GM18519 (cell line): ENCODE measurements around the gene KIAA0753.
"Not testable (repeated sequence)": the region's sequence is repeated elsewhere in the genome, so short reads cannot be mapped to it uniquely, and the experiment has no call there.

Experiments used
- ATAC-seq: cut with Tn5 transposase; IDR thresholded peaks from one replicate; pipeline ENCODE4 v1.9.1; 2021; ENCODE audit warnings: mild to moderate bottlenecking, moderate library complexity; ENCODE audit not compliant: unreplicated experiment, low FRiP score

The KIAA0753 gene

DNA sequence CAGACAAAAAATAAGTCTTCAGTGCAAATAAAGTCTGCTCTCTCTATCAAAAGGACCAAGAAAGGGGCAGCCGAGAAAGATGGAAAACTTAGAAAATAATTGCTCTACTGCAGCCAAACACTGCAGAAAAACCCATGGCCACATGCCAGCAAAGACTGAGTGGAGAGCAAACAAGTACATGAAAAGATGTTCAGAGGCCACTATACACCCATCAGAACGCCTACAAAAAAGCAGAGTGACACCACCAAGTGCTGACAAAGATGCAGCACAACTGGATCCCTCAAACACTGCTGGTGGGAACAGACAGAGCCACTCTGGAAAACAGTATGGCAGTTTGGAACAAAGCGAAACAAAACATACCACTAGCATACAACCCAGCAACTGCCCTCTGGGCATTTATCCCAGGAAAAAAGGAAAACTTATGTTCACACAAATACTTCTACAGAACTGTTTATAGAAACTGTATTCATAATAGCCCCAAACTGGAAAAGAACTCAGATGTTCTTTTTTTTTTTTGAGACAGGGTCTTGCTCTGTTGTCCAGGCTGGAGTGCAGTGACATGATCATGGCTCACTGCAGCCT is 36.7 kb downstream of the KIAA0753 start:
- ATAC-seq: no peak

DNA sequence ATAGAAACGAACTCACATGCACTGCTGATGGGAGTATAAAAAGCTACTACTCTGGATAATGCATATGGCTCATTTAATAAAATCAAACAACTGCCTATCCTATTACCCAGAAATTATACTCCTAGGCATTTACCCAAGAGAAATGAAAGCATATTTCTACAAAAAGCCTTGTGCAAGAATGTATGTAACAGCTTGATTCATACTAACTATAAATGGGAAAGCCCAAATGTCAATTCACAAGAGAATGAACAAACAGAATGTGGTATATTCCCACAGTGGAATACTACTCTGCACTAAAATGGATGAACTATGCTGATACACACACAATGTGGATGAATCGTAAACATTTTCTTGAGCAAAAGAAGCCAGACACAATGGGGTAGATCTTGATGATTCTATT is 38.4 kb downstream of the KIAA0753 start:
- no peak for ATAC-seq

DNA sequence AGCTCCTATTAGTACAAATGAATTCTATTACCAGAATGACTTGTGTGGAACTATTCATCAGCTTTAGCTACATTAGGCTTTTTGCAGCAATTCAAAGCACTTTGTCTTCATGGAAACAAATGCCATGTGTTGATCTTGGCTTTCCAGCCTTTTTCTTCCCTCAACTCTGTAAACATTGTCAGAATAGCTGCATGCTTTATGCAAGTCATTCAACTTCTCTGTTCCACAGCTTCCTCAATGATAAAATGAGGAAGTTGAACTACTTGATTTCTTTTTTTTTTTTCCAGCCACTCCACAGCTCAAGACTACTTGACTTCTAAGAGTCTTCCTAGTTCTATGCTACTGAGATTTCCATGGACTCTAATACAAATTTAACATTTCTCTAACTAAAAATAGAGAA is 41.1 kb downstream of the KIAA0753 start:
- no peak for ATAC-seq

DNA sequence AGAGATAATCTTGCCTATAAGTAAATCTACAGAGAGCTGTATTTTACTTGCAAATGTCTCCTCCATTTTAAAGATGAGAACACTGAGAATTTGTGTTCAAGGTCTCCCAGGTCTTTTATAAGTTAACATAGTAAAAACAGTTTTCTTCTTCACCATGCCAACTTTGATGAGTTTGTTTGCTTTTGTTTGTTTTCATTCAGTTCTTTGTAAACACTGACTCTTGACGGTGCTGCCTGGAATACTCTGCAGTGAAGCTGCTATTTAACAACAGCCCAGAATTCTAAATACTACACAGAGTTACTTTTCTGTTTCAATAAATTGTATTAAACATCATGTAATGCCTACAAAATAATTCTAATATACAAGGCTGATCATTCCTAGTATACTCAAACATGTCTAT is 42.8 kb downstream of the KIAA0753 start:
- ATAC-seq: no peak

DNA sequence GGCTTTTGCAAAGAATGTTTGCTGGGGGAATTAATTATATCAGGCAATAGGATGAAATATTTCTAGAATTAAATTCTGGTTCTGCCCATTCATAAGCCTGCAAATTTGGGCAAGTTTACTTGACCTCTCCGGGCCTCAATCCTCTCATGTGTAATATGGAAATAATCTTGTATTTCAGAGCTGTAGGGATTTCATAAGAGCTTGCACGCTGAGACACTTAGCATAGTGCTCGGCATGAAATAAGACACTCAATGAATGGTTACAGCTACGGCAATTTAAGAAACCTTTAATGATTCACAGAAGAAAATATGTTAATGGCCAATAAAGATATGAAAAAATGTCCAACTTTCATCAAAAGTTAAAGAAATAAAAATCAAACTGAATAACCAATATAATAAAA is 43.6 kb downstream of the KIAA0753 start:
- no peak for ATAC-seq

DNA sequence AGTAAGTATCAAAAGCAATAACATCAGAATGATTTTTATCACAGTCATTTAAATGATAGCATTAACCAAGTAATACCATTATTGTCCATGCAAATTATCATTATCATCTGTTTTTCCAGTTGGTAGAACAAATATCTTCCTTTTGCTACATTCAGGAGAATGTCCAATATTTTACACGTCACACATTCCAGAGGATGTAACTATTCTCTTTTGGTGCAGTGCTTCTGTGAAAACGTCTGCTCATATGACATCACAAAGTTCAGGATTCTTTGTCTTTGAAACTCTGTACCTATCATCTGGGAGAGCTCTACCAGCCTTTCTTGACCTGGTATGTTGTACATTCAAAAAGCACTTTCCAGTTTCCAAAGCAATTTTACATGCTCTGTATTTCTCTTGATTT is 44.0 kb downstream of the KIAA0753 start:
- no peak for ATAC-seq

DNA sequence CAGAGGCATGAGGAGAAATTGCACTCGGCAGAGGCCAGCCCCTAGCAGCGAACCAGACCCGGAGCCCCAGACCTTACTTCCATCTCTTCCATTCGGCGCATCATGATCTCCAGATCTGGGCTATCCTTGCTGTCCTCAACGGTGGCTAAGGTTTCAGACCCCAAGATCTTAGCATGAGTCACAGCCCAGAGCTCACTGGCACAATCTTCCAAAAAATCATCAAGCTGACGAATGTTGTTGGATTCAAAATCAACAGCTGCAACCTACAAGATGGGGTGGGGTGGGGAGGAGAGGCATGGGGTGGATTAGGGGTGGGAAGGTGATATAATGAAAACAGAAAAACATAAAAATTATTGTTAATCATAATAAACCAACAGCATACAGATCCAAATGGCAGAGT is 44.4 kb downstream of the KIAA0753 start:
- ATAC-seq: no peak

DNA sequence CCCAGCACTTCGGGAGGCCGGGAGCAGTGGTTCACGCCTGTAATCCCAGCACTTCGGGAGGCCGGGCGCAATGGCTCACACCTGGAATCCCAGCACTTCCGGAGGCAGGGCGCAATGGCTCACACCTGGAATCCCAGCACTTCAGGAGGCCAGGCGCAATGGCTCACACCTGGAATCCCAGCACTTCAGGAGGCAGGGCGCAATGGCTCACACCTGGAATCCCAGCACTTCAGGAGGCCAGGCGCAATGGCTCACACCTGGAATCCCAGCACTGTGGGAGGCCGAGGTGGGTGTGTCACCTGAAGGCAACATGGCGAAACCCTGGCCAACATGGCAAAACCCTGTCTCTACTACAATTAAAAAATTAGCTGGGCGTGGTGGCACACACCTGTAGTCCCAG is 47.1 kb downstream of the KIAA0753 start:
- ATAC-seq: not testable (repeated sequence)

DNA sequence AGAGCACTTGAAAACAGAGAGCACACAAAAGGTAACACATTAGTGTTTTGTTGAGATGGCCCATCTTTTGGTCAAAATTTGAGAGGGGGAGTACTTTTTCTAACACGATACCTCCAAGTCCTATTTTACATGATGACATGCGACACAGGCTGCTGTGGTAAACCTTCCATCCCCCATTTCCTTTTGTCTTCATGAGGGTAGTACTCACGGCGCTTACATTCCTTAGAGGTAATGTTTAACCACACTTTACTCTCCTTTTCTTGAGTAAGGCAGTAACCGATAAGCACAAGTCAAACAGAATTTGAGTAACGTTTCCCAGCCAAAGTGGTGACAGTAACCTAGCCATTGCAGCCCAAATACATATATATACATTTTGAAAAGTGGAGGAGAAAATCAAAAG is 48.3 kb downstream of the KIAA0753 start:
- ATAC-seq: no peak

DNA sequence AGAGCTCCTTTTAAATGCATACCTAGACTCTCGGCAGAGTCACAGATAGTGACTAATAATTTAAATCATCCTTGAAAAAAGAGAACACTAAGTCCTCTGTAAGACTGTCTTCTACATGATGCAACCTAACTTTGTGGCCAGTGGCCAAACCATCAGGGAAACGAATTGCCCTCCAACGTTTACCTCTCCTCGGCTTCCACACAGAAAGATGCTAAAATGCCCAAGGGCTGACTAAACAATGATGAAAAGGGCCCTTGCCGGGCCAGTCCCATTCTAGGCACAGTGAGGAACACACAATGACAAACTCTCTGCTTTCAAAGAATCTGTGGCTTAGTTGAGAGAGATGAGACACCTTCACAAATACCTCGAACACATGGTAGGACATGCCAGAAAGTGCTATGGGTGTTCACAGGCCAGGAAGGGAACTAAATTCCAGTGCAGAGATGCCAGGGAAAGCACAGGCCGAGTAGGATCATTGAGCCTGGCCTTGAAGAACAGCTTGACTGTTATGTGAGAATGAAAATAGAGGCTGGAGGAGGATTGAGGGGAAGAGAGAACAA is 48.8 kb downstream of the KIAA0753 start:
- ATAC-seq: no peak

DNA sequence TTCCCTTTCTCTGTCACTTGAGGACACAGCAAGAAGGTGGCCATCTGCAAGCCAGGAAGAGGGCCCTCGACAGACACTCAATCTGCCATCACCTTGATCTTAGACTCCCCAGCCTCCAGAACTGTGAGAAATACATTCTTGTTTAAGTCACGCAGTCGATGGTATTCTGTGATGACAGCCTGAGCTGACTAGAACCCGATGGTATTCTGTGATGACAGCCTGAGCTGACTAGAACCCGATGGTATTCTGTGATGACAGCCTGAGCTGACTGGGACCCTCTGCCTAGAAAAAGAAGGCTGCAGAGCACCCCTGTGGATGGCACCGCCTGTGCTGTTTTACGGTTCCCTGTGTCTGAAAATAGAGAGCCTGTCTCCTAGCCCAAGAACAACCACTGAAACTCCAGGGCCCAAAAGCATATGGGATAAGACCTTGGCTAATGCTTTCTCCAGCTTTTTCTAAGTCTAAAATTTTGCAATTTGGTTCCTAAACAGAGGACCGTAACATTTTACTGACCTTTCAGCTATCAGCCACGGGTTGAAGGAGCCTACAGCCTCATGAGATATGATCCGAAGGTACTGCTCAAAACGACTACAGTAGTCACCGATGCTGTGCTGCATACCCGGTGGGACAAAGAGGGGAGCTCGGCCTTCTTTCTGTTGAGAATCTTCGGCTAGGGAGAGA is 51.1 kb downstream of the KIAA0753 start:
- no peak for ATAC-seq

DNA sequence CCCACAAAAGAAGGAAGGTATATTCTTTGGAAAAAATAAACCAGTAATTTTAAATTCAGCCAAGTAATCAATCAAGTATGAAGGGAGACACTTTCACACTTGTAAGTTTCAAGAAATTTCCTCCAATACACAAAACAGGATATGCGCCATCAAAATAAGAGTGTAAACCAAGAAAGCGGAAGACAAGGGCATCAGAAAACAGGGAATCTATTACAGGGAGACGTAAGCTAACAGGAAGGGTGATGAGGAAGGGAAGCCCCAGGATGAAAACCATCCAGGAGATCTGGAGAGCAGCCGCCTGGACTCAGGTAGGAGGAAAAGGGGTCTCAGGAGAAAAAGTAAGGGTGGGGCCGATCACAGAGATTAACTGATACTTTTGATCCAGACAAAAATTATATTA is 52.3 kb downstream of the KIAA0753 start:
- no peak for ATAC-seq

DNA sequence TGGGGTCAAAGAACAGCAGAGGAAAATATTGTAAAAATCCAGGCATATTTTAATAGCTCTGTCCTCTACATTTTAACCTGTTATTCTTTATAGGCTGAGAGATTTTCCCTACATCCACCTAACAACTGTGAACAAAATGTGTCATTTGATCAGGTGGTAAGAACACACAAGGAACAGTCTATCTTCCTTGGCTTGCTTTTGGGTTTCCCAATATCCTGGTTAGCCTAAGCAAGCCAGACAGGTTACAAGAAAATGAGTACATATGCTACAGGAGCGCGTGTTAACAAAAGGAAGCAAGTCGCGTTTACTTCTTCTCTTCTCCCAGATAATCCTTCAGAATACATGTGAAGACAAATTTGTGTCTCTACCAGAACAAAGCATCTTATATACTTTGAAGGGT is 53.2 kb downstream of the KIAA0753 start:
- no peak for ATAC-seq

DNA sequence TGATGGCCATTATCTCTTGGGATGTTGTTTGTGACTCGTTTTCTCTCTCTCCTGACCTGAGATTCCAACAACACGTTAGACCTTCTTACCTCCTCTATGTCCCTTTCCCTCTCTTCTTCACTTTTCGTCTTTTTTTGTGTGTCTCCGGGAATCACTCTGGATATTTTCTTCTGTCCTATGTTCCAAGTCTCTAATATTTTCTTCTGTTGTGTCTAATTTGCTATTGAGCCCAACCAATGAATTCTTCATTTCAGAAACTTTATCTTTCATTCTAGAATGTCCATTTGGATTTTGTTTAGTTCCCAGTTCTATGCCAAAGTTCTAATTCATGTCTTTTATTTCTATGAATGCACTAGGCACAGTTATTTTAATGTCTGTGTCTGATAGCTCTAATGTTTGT is 57.1 kb downstream of the KIAA0753 start:
- no peak for ATAC-seq

DNA sequence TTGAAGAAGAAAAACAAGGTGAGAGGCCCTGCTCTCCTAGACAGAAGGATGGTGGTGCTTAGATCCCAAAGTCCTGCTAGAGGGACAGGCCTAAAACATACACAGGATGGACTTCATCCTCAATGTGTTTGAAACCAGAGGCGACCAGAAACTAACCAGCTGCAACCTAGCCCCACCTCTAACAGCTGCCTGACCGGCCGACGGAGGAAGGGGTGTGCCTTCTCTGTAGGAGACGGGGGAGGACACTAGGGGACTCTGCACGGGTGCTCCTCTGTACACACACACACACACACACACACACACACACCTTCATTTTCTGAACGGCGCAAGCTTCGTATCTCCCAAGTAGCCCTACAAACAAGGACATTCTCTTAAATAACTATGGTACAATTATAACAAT is 59.9 kb downstream of the KIAA0753 start:
- no peak for ATAC-seq

DNA sequence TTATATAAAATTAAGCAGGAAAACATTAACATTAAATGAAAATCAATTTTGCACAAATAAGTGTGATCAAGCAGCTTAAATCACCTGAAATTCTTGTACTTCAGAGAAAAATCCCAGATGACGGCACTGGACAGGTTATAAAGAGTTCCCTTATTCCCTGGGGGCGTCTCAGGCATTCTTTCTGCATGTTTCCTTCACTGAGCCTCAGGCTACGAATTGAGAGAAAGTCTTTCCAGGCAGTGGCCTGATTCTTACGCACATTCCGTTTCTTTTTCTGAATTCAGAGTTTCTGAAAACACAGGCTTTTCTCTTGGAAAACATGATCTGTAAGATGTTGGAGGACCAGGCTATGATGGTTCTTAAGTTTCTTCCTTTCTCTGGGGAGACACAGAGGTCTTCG is 62.0 kb downstream of the KIAA0753 start:
- ATAC-seq: no peak

DNA sequence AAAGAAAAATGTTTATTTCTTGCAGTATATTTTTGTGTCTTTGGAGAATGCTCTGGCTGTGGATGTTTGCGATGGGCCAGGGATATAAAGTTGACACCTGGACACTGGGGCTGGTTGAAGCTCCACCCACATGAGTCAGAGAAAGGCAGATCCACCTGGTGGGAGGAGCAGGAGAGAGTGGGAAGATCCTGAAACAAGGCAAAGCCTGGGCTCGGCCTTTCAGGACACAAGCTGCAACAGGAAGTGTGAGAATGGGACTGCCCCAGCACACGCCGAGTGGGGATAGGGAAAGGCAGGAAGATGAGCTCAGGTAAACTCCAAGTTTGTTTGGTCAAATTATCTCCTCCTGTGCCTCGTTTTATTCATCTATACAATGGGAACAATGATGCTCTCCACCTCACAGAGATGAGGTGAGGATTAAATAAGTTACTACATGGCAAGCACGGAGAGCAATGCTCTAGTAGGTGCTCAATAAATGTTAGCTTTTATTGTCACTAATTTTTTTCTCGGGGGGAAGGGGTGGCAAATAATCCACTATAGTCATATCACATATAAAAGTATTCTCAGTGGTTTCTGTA is 62.7 kb downstream of the KIAA0753 start:
- no peak for ATAC-seq

DNA sequence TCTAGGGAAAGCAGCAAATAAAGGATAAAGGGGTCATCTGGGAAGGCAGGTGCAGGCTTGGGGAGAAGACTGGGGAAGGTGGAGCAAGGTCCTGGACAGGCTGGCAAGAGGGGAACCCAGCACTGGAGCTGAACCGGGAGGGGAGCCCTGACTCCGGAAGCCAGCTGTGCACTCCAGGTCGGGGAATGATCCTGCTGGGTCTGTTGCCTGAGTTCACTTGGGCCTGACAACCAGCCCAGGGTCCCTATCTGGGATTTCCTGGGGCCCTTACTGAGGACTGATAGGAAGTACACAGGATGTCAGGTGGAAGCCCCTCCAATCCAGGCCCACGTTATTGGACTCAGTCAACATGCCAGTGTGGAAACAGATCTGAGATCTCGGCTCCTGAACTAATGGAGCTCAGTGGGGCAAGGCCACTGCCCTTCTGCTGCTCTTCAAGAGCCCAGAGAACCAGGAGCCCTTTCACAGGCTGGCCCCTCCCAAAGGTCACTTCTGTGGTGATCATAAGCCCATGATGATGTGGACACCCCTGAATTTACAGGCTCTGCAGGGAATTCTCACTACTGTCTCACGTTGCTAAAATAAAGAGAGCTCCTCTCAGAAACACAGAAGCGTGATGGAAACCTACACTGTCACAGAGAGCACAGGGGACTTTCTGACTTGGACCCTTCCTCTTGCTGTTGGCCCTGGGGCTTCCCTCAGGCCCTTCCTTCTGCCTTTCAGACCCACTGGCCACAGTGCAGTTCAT is 64.3 kb downstream of the KIAA0753 start:
- no peak for ATAC-seq

DNA sequence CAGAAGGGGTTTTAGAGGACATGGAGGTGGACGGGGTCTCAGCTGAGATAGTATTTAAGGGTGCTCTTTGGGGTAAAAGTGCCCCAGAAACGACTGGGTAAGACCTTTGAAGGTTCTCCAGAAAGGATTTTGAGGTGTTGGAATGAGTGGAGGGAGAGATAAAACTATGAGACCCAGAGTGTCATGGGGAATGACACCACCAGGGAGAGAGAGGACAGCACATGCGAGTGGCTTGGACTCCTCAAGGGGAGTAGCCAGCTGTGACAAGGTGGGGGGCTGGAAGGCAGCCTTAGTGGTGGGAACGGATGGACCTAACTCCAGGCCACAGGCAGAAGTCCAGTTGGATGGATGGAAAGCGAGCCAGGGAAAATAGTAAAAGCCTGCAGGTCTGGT is 64.9 kb downstream of the KIAA0753 start:
- no peak for ATAC-seq

DNA sequence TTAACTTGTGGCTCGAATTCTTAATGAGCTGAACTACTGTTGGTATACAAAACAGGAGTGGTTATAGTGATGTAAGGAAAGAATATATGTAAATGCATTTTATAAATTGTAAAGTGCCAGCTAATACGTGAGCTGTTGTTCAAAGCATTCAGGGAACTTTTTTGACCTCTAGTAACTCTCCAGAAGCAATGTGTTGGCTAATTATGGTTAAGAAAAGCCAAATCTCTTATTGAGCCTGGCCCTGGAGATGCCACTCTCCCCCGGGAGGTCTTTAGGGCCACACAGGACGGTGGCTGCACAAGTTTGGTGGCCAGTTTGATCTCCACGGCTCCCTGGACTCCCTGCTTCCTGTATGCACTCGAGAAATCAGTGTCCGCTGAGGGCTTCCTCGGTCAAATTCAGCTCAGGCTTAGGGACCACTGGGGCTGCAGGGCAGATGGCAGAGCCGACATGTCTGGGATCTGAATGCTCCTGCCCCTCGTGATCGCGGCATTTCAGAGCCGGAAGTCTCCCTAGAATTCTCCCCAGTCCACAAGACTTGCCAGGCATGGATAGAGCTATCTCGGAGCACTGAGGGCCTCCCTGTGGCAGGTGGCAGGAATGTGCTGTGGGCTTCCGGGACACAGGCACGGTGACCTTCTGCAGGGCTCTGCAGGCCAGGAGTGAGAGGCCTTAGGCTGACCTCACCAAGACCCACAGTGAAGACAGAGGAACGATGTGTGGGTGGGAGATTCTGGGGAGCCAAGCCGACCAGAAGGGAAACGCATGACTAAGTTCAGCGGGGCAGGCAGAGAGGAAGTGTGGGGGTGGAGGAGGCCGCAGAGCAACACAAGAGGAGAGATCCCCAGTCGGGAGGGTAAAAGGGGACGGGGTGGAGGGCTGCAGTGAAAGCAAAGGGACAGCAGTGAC is 65.6 kb downstream of the KIAA0753 start:
- ATAC-seq: no peak
